HPDE6-E6E7 (cell line): ENCODE measurements around the gene SLC26A11.

Experiments used
- DNase-seq: peaks from one replicate; pipeline ENCODE4 v3.0.0; 2011; ENCODE audit warnings: missing footprints; ENCODE audit errors: extremely low spot score

SLC26A11 gene

GRCh38 chr17:80220054-80220735 lies at the start of gene SLC26A11, which contains the start of gene SGSH:
SLC26A11 (plus strand) TSS chr17:80220427; CDS start chr17:80221561, 1,134 bp downstream.
SGSH (minus strand) TSS chr17:80220333; CDS start chr17:80220313, 20 bp downstream.
- DNase-seq: peak; percentile 84

GRCh38 chr17:80171681-80172080 lies 48.5 kb upstream of the SLC26A11 start:
- no peak for DNase-seq

GRCh38 chr17:80173126-80173525 lies 47.1 kb upstream of the SLC26A11 start:
- DNase-seq: no peak

- no peak for DNase-seq
Measured at GRCh38 chr17:80173916-80174315, 46.3 kb upstream of the SLC26A11 start.

- no peak for DNase-seq
Measured at GRCh38 chr17:80176757-80177156, 43.5 kb upstream of the SLC26A11 start.

- DNase-seq: no peak
Measured at GRCh38 chr17:80177986-80178595, 42.1 kb upstream of the SLC26A11 start.

DNA sequence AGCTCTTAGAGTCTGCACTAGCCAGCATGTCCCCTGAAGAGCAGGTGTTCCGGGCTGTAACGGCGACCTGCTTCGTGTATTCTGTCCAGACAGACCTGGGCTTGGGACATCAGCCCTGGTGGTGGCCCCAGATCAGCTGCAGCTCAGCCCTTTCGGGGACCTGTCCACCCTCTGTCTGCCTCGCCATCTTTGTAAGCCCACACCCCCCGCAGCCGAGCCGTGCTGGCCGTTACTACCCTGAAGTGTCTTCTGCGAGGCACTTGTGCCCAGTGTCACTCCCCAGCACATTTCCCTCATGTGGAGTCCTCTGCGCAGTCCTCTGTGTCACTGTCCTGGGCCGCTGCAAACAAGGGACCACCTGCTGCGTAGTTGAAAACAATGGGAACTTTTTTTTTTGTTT lies 40.0 kb upstream of the SLC26A11 start:
- no peak for DNase-seq

- DNase-seq: no peak
Measured at GRCh38 chr17:80181431-80181830, 38.8 kb upstream of the SLC26A11 start.

- DNase-seq: no peak
Measured at GRCh38 chr17:80182118-80182844, 37.9 kb upstream of the SLC26A11 start.

DNA sequence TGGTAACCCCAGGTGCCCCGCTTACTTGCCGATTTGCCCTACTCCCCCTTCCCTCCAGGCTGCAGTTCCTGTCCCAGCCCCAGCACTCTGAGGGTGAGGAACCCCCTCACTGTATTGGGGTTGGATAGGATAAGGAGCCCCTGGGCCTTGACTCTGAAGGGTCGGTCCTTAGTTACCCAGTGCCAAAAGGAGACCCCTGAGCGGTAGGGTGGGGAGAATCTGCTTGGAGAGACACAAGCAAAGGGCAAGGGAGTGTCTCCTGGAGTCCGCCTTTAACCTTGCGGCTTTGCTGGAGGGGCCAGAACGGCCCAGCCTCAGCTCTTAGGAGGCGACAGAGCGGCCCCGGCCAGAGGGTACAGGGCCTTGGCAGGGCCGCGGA lies 37.4 kb upstream of the SLC26A11 start:
- no peak for DNase-seq

DNA sequence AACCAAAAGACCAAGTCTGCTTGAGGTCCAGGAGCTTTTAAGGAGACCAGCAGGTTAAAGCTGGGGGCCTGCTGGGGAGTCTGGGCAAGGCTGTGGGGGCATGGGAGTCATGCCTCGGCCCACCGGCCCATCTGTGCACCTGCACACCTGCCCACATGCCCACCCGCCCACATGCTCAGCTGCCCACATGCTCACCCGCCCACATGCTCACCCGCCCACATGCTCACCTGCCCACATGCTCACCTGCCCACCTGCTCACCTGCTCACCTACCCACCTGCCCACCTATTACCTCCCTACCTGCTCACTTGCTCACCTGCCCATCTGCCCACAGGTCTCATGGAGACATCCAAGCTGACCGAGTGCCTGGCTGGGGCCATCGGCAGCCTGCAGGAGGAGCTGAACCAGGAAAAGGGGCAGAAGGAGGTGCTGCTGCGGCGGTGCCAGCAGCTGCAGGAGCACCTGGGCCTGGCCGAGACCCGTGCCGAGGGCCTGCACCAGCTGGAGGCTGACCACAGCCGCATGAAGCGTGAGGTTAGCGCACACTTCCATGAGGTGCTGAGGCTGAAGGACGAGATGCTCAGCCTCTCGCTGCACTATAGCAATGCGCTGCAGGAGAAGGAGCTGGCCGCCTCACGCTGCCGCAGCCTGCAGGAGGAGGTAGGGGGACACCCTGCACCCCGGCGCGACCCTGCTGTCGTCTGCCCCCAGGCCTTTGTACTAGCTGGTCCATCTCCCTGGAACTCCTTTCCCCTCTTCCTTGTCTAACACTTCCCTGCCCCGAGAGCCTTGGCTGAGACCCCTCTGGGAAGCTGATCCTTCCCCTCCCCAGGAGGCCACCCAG lies 36.4 kb upstream of the SLC26A11 start:
- no peak for DNase-seq

- no peak for DNase-seq
Measured at GRCh38 chr17:80184423-80184714, 35.9 kb upstream of the SLC26A11 start.

DNA sequence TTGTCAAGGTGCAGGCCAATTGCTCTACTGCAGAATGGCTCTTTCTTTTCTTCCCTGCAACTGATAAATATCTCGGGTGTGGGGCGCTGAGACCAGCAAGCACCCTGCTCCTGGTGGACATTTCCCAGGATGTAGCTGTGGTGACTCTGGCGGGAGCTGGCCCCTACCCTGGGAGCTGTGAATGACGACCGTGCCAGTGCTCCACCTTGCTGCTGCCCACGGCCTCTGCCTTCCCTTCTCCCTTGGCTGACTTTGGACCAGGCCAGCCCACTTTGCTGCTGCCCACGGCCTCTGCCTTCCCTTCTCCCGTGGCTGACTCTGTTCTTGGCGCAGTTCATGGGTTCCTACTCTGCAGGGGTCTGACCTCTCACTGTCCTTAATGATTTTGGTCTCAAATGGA lies 34.3 kb upstream of the SLC26A11 start:
- no peak for DNase-seq

DNA sequence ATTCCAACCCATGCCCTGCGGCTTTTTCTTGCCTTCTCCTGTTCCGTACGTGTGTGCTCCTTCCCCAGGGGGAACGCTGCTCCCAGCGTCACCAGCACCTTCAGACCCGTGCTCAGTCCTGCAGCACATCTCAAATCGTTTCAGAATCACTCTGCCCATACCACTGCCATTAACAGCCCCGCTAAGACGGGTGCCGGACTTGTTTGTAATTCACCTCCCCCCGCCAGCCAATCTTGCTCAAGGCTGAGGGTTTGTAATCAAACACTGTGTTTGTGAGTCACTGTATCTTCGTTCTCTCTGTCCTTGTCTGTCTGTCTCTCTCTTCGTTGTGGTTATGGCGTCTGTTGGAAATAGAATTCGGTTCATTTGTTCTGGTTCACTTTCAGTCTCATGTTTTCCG lies 33.1 kb upstream of the SLC26A11 start:
- DNase-seq: peak; percentile 65

GRCh38 chr17:80187515-80187941 lies 32.7 kb upstream of the SLC26A11 start:
- DNase-seq: peak; percentile 63

DNA sequence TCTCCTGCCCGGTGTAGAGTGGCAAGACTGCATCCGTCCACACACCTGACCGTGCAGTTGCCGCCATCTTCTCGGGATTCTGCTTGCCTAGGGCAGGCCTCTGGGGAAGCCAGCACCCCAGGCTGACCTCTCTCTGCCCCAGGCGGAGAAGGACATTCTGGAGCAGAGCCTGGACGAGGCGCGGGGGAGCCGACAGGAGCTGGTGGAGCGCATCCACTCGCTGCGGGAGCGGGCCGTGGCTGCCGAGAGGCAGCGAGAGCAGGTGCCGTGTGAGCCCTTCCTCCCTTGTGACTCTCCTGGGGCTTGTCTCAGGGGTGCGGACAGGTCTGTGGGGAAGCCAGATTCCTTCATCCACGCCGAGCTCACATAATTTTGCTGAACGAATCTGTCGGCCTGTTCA lies 30.6 kb upstream of the SLC26A11 start:
- DNase-seq: no peak

DNA sequence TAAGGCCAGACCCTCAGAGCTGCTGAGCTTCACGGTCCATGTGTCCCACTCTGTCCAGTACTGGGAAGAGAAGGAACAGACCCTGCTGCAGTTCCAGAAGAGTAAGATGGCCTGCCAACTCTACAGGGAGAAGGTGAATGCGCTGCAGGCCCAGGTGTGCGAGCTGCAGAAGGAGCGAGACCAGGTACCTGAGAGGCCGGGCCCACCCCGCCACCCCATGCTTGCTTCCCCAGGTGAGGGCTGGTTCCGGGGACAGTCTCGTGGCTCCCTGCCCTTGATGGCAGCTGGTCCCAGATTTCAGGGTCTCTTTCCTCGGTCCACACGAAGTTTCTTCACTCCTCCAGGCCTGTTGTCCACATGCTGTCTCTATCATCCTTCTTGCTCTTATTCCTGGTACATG lies 29.5 kb upstream of the SLC26A11 start:
- no peak for DNase-seq

DNA sequence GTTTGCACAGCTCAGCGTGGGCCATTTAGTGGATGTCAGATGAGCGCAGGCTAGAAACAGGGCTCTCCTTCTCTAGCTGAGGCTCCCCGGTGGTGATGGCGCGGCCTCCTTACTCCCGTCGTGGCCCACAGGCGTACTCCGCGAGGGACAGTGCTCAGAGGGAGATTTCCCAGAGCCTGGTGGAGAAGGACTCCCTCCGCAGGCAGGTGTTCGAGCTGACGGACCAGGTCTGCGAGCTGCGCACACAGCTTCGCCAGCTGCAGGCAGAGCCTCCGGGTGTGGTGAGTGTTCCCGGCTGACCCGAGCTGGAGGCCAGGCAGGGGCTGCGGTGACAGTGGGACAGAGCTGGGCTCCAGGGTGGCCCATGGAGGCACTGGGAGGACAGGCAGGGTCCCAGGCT lies 29.0 kb upstream of the SLC26A11 start:
- no peak for DNase-seq

DNA sequence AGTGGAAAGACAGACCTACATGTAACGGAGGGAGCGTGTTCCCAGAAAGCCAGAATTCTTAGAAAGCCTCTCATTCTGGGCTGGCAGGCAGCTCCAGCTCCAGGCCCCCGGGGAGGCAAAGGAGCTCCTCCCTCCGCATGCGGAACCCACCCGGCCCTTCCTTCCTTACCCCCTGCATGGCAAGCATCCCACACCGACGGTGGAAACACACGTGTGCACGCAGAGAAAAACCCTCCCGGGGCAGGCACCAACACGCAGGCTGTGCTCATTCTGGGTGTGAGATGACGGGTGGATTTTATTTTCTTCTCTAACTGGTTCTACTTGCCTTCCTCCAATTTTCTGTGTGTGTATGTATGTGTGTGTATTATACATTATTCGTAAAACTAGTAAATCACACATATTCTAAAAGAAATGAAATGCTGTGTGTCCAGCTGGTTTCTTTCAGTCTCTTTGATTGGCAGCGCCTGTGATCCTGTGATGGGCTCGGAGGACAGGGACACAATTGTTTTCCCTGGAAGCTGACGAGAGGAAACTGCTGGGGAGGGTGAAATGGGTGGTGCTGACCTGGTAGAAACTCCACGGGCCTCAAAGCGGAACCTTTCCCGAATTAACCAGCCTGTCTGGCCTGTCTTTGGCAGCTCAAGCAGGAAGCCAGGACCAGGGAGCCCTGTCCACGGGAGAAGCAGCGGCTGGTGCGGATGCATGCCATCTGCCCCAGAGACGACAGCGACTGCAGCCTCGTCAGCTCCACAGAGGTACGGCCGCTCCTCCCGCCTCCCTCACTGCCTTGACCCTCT lies 28.2 kb upstream of the SLC26A11 start:
- no peak for DNase-seq

DNA sequence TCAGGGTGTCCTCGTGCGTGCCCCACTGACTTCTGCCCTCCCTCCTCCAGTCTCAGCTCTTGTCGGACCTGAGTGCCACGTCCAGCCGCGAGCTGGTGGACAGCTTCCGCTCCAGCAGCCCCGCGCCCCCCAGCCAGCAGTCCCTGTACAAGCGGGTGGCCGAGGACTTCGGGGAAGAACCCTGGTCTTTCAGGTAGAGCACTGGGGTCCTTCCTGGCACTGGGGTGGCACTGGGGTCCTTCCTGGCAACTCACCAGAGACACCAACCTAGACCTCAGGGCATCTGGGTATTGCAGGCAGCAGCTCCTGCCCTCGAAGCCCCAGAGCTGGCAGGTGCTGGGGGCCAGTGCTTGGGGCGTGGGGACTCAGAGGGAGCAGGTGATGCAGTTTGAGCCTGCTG lies 25.1 kb upstream of the SLC26A11 start:
- no peak for DNase-seq
